ENCODE results near the gene PCGF6.
A peak's percentile ranks its signal among the peaks of the same experiment; 100 is the strongest.

PCGF6 gene

GRCh38 chr10:103281753-103282152, 69.2 kb downstream of the PCGF6 start:
- TF ChIP-seq, protein P1, sequence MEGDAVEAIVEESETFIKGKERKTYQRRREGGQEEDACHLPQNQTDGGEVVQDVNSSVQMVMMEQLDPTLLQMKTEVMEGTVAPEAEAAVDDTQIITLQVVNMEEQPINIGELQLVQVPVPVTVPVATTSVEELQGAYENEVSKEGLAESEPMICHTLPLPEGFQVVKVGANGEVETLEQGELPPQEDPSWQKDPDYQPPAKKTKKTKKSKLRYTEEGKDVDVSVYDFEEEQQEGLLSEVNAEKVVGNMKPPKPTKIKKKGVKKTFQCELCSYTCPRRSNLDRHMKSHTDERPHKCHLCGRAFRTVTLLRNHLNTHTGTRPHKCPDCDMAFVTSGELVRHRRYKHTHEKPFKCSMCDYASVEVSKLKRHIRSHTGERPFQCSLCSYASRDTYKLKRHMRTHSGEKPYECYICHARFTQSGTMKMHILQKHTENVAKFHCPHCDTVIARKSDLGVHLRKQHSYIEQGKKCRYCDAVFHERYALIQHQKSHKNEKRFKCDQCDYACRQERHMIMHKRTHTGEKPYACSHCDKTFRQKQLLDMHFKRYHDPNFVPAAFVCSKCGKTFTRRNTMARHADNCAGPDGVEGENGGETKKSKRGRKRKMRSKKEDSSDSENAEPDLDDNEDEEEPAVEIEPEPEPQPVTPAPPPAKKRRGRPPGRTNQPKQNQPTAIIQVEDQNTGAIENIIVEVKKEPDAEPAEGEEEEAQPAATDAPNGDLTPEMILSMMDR (conservative IDR thresholded peaks at IDR 0.05; ENCODE audit: low read length): no peak
- no peak overlapping the region for H3K4me3 ChIP-seq (ENCODE audit: low read length)
- DNase-seq (ENCODE audit: low read depth): no peak

DNA sequence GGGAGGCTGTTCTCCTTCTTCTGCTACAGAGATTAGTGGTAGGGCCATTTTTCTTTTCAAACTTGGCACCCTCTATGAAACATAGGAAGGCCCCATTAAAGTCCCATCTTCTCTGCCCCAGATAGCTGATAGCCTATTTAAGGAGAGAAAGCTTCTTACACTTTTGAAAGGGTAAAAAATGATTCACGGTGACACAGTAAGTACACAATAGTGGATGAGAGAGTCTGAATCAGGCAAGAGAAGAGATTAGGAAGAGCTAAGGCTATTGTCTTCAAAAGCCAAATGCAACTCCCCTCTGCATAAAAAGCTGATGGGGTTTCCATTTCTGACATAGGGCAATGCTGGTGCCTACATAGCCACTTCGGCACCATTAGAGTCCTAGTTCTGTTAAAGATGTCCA, 70.4 kb downstream of the PCGF6 start:
- TF ChIP-seq, protein P1 (conservative IDR thresholded peaks at IDR 0.05; ENCODE audit: low read length): no peak
- DNase-seq (ENCODE audit: low read depth): no peak

DNA sequence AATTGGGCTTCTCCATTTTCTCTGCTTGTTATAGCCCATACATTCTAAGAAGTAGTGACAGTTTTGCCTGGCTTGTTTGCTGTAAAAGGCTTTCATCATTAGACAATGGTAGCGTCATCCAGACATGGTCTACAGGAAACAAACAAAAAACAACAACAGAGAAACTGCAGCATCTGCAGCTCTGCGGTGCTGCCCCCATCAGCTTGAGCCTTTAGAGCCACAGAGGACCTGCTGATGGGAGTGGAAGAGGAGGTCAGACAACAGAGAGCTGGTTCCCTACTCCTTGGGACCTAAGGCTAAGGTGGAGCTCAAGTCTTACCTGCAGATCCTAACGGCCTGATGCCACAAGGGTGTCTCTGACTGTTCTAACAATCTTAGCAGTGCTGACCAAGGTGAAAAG, 70.9 kb downstream of the PCGF6 start:
- no peak overlapping the region for H3K4me3 ChIP-seq (ENCODE audit: low read length)
- no peak for DNase-seq (ENCODE audit: low read depth)
- TF ChIP-seq, protein P1 (conservative IDR thresholded peaks at IDR 0.05; ENCODE audit: low read length): no peak

More for the DNA sequence above, 70.4 kb downstream of the PCGF6 start:
- no peak overlapping the region for H3K4me3 ChIP-seq (ENCODE audit: low read length)

DNA sequence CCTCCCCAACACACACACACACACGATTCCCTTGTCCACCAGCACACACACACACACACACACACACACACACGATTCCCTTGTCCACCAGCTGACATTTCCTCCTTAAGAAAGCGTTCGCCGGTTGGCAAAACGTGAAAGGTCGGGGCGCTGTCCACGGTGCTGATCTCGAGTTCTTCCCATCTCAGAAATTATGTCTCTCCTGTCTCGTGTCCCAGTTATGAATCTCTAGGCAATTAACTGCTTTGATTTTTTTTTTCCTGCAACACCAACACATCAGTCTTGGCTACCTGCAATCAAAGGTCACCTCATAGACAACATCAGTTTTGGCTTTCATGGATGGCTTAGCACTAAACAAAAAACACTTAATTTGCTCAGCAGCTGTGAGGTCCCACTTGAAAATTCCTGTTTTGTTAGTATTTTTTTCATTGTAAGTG, 72.1 kb downstream of the PCGF6 start:
- no peak overlapping the region for H3K4me3 ChIP-seq (ENCODE audit: low read length)

GRCh38 chr10:103278537-103278823, 72.5 kb downstream of the PCGF6 start:
- DNase-seq (ENCODE audit: low read depth): no peak
- no peak overlapping the region for H3K4me3 ChIP-seq (ENCODE audit: low read length)
- TF ChIP-seq, protein P1 (conservative IDR thresholded peaks at IDR 0.05; ENCODE audit: low read length): no peak

More for the DNA sequence above, 72.1 kb downstream of the PCGF6 start:
- DNase-seq (ENCODE audit: low read depth): peak; percentile 32
- TF ChIP-seq, protein P1 (conservative IDR thresholded peaks at IDR 0.05; ENCODE audit: low read length): no peak

DNA sequence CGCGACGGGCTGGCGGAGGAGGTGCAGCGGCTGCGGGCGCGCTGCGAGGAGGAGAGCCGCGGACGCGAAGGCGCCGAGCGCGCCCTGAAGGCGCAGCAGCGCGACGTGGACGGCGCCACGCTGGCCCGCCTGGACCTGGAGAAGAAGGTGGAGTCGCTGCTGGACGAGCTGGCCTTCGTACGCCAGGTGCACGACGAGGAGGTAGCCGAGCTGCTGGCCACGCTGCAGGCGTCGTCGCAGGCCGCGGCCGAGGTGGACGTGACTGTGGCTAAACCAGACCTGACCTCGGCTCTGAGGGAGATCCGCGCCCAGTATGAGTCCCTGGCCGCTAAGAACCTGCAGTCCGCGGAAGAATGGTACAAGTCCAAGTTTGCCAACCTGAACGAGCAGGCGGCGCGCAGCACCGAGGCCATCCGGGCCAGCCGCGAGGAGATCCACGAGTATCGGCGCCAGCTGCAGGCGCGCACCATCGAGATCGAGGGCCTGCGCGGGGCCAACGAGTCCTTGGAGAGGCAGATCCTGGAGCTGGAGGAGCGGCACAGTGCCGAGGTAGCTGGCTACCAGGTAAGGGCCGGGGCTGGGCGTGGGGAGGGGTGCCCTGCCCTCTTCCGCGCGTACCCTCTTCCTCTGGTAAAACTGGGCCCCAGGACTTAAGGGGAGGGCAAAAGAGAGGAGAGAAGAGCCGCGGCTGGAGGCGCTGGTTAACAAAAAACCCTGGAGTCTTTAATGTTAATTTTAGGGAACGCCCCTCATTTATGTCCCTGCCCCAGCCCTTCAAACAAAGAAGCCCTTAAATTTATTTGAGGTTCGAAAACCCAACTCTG, 73.0 kb downstream of the PCGF6 start:
- no peak for DNase-seq (ENCODE audit: low read depth)
- TF ChIP-seq, protein P1 (conservative IDR thresholded peaks at IDR 0.05; ENCODE audit: low read length): no peak
- no peak overlapping the region; the same call in 1 of the 2 replicates for H3K4me3 ChIP-seq (ENCODE audit: low read length)
